GM19025 (cell line): ENCODE results near the gene CPNE9.
"Not testable (repeated sequence)": the region's sequence is repeated elsewhere in the genome, so short reads cannot be mapped to it uniquely, and the experiment has no call there.

Experiments
- ATAC-seq: cut with Tn5 transposase; IDR thresholded peaks from one replicate; pipeline ENCODE4 v1.9.1; 2021; ENCODE audit warnings: mild to moderate bottlenecking, low read depth, moderate library complexity; ENCODE audit not compliant: unreplicated experiment

The CPNE9 gene

DNA sequence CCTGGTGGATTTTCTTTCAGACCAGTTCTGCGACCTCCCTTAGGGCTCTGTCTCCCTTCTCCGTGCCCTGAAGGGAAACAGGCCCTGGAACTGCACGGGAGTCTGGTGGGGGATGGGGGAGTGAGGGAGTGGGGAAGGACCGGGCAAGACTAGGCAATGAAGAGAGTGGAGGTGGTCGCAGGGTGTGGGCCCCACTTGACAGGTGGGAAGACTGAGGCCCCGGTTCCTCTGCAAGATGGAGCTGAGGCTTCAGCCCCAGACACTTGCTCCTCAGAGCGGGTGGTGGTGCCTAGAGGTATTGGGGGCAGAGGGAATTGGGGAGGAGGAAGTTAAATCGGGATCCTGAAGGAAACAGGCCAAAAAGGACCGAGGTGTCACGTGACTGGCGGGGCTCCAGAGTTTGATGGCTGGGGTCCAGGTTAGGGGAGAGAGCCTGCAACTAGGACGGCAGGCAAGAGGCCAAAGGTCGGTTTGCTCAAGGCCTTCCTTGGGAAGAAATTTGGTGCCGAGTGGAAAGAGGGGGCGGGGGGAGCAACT, 66.7 kb downstream of the CPNE9 start:
- ATAC-seq = no peak

- ATAC-seq = not testable (repeated sequence)
Observed at GRCh38 chr3:9771007-9771406, 67.4 kb downstream of the CPNE9 start.

DNA sequence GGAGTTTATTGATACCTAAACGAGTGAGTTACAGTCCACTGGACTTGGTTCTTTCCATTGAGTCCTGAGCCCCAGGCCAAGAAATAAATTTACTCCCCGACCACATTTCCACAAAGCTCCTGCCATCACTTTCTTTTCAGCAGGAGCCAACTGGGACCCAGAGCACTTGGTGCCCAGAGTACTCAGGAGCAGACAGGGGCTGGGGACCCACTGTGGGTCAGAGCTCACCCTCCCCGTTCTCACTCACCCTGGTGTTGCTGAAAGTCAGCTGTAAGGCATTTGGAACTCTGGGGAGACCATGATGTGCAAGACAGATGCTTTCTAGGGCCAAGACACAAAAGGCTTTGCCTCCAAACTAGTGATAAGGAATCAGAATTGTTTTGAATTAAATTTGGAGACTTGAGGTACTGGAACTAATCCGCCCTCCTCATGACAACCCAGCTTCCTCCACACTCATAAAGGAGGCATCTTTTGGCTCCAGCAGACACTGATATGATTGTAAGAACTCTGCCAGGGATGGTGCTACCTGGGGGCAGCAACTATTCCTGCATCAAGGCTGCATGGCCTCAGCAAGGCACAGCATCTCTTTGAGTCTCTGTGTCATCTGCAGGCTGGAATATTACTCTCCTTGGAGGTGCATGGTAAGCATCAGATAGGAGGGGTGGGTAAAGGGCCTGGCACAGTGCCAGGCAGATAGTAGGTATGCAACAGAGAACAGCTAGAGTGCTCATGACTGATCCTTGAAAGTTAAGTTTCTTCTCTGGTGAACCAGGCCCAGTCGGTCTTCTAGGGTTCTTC, 73.5 kb downstream of the CPNE9 start:
- ATAC-seq = no peak

DNA sequence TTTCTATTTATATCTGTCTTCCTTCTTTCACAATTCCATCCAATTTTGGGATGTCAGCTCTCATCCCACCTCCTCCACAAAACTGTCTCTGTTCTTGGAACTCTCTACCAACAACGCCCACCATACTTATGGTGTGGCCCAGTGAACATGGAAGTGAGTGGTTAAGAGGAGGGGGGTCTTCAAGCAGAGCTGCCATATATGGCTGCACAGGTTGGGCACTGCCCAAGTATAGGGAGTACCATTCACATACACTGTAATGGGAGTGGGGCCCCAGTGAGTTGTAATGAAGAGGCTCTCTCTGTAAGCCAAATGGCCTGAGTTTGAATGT, 74.0 kb downstream of the CPNE9 start:
- no peak for ATAC-seq

GRCh38 chr3:9778143-9779074, 74.8 kb downstream of the CPNE9 start:
- no peak for ATAC-seq

DNA sequence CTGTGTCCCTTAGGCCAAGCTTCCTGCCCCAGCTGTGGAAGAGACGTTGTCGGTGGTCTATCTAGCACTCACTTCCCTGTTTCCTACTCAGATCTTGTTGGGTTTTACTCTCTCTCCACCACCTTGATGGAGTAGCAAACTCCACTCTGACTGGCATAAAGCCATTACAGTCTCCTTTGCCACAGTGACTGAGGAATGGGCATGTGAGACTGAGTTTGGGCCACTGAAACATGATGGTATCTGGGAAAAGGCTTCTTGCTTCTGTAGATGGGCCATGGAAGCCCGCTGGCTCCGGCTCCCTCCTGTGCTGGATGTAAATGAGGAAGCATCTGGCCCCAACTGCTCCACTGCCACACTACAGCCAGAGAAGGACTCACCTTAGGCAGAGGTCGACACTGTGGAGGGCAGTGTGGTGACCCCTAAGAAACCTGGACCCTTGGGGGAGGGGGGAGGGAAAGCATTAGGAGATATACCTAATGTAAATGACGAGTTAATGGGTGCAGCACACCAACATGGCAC, 75.5 kb downstream of the CPNE9 start:
- no peak for ATAC-seq
